Measurements from ENCODE around the gene SH2D5.

DNA sequence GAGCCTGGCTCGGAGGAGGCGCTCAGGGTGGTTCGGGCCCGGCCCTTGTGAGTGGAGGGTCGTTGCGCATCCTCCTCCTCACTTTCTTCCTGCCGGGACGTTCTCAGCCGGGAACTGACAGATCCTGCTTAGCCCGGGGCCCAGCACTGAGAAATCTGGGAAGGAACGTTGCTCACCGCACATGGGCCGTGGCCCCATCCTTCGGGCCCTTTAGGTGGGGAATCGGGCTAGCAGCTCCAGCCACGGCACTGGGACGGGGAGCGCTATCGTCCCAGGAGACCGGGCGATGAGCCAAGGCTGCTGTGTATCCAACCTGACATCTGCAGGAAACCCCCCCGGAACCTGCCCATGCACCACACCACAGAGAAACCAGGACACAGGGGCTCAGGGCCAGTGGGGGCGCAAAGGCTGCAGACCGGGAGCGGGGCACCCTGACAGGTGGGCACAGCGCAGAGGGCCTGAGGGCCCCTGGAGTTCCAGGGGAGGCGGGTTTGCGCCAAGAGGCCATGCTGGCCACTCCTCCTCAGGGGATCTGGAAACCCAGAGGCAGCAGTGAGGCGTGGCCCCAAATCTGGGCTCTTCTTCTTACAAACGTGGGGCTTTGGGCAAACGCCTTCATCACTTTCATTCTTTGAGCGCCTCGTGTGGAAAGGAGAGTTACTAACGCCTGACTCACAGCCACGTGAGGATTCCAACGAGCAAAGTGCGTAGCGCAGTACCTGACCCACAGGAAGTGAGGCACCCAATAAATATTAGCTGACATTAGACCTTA lies at the start of gene SH2D5:
- TF ChIP-seq, protein P1, sequence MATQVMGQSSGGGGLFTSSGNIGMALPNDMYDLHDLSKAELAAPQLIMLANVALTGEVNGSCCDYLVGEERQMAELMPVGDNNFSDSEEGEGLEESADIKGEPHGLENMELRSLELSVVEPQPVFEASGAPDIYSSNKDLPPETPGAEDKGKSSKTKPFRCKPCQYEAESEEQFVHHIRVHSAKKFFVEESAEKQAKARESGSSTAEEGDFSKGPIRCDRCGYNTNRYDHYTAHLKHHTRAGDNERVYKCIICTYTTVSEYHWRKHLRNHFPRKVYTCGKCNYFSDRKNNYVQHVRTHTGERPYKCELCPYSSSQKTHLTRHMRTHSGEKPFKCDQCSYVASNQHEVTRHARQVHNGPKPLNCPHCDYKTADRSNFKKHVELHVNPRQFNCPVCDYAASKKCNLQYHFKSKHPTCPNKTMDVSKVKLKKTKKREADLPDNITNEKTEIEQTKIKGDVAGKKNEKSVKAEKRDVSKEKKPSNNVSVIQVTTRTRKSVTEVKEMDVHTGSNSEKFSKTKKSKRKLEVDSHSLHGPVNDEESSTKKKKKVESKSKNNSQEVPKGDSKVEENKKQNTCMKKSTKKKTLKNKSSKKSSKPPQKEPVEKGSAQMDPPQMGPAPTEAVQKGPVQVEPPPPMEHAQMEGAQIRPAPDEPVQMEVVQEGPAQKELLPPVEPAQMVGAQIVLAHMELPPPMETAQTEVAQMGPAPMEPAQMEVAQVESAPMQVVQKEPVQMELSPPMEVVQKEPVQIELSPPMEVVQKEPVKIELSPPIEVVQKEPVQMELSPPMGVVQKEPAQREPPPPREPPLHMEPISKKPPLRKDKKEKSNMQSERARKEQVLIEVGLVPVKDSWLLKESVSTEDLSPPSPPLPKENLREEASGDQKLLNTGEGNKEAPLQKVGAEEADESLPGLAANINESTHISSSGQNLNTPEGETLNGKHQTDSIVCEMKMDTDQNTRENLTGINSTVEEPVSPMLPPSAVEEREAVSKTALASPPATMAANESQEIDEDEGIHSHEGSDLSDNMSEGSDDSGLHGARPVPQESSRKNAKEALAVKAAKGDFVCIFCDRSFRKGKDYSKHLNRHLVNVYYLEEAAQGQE (IDR thresholded peaks at IDR 0.05; ENCODE audit: low read depth), result no peak
- TF ChIP-seq SRF (IDR thresholded peaks at IDR 0.05; ENCODE audit: low read depth) (no peak), POLR2AphosphoS5 (IDR thresholded peaks at IDR 0.05; ENCODE audit: low read depth, low read length) (0 out of 2 replicates have a peak, but pooled peaks have one; percentile 32), EZH2 (IDR thresholded peaks at IDR 0.05) (no peak), TCF7L2 (IDR thresholded peaks at IDR 0.05; ENCODE audit: borderline replicate concordance, extremely low read depth, insufficient read depth, insufficient read length) (no peak), POLR2A (IDR thresholded peaks at IDR 0.05; ENCODE audit: borderline replicate concordance, extremely low read depth, insufficient read depth, insufficient read length) (no peak), CEBPB (IDR thresholded peaks at IDR 0.05; ENCODE audit: low read depth) (no peak)
- TF ChIP-seq, protein P2, sequence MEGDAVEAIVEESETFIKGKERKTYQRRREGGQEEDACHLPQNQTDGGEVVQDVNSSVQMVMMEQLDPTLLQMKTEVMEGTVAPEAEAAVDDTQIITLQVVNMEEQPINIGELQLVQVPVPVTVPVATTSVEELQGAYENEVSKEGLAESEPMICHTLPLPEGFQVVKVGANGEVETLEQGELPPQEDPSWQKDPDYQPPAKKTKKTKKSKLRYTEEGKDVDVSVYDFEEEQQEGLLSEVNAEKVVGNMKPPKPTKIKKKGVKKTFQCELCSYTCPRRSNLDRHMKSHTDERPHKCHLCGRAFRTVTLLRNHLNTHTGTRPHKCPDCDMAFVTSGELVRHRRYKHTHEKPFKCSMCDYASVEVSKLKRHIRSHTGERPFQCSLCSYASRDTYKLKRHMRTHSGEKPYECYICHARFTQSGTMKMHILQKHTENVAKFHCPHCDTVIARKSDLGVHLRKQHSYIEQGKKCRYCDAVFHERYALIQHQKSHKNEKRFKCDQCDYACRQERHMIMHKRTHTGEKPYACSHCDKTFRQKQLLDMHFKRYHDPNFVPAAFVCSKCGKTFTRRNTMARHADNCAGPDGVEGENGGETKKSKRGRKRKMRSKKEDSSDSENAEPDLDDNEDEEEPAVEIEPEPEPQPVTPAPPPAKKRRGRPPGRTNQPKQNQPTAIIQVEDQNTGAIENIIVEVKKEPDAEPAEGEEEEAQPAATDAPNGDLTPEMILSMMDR (IDR thresholded peaks at IDR 0.05 in 2 of 3, conservative IDR thresholded peaks at IDR 0.05 in 1 of 3; ENCODE audit: borderline replicate concordance in 1 of 3, insufficient read depth in 1 of 3, low read depth in 2 of 3, low read length in 2 of 3), result peak in 2 of 3 experiments; percentile 20 to 42; a peak in 2 of 6 replicates
- TF ChIP-seq, protein P3, sequence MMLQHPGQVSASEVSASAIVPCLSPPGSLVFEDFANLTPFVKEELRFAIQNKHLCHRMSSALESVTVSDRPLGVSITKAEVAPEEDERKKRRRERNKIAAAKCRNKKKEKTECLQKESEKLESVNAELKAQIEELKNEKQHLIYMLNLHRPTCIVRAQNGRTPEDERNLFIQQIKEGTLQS (IDR thresholded peaks at IDR 0.05), result no peak
